ENCODE measurements around the gene PSMD5.
"Not testable (repeated sequence)": the region's sequence is repeated elsewhere in the genome, so short reads cannot be mapped to it uniquely, and the experiment has no call there.

The PSMD5 gene

GRCh38 chr9:120818595-120818994, 24.1 kb downstream of the PSMD5 start:
- TF ChIP-seq, protein P1, sequence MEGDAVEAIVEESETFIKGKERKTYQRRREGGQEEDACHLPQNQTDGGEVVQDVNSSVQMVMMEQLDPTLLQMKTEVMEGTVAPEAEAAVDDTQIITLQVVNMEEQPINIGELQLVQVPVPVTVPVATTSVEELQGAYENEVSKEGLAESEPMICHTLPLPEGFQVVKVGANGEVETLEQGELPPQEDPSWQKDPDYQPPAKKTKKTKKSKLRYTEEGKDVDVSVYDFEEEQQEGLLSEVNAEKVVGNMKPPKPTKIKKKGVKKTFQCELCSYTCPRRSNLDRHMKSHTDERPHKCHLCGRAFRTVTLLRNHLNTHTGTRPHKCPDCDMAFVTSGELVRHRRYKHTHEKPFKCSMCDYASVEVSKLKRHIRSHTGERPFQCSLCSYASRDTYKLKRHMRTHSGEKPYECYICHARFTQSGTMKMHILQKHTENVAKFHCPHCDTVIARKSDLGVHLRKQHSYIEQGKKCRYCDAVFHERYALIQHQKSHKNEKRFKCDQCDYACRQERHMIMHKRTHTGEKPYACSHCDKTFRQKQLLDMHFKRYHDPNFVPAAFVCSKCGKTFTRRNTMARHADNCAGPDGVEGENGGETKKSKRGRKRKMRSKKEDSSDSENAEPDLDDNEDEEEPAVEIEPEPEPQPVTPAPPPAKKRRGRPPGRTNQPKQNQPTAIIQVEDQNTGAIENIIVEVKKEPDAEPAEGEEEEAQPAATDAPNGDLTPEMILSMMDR (IDR thresholded peaks at IDR 0.05; ENCODE audit: insufficient read depth, low read depth, low read length, missing control alignments) = no peak
- DNase-seq (ENCODE audit: low read depth) = no peak
- no peak overlapping the region for H3K4me3 ChIP-seq (ENCODE audit: low read length)

DNA sequence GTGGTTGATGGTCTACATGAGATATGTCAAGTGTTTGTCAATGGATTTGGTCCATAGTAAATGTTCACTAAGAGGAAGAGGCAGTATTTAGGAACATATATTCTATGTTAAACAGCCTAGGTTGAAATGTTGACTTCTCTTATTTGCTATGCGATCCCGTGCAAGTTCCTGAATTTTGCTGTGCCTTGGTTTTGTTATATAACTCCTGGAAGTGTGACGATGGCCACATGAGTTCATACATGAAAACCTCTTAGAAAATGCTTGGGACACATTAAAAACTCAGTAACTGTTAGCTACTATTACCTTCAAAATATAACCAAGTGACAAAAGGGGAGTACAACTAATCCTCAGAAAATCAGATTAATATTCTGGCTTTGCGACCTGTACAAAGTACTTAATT, 27.6 kb downstream of the PSMD5 start:
- TF ChIP-seq, protein P1 (IDR thresholded peaks at IDR 0.05; ENCODE audit: insufficient read depth, low read depth, low read length, missing control alignments) = no peak
- no peak for DNase-seq (ENCODE audit: low read depth)
- no peak overlapping the region for H3K4me3 ChIP-seq (ENCODE audit: low read length)

GRCh38 chr9:120808931-120809330, 33.8 kb downstream of the PSMD5 start:
- H3K4me3 ChIP-seq (ENCODE audit: low read length) = no peak overlapping the region
- DNase-seq (ENCODE audit: low read depth) = no peak
- TF ChIP-seq, protein P1 (IDR thresholded peaks at IDR 0.05; ENCODE audit: insufficient read depth, low read depth, low read length, missing control alignments) = no peak

GRCh38 chr9:120807607-120808379, 34.9 kb downstream of the PSMD5 start:
- no peak for DNase-seq (ENCODE audit: low read depth)
- TF ChIP-seq, protein P1 (IDR thresholded peaks at IDR 0.05; ENCODE audit: insufficient read depth, low read depth, low read length, missing control alignments) = no peak
- H3K4me3 ChIP-seq (ENCODE audit: low read length) = no peak overlapping the region

GRCh38 chr9:120804784-120805363, 37.8 kb downstream of the PSMD5 start:
- not testable (repeated sequence) for DNase-seq (ENCODE audit: low read depth); H3K4me3 ChIP-seq (ENCODE audit: low read length)

DNA sequence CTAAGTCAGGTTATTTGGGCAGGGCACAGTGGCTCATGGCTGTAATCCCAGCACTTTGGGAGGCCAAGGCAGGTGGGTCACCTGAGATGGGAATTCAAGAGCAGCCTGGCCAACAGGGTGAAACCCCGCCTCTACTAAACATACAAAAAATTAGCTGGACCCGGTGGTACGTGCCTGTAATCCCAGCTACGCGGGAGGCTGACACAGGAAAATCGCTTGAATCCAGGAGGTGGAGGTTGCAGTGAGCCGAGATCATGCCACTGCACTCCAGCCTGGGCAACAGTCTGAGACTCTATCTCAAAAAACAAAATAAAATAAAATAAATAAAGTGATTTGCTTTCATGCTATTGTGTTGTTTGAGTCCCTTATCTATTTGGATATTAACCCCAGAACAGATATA, 41.3 kb downstream of the PSMD5 start:
- TF ChIP-seq, protein P1 (IDR thresholded peaks at IDR 0.05; ENCODE audit: insufficient read depth, low read depth, low read length, missing control alignments) = no peak
- DNase-seq (ENCODE audit: low read depth) = no peak
- no peak overlapping the region for H3K4me3 ChIP-seq (ENCODE audit: low read length)

DNA sequence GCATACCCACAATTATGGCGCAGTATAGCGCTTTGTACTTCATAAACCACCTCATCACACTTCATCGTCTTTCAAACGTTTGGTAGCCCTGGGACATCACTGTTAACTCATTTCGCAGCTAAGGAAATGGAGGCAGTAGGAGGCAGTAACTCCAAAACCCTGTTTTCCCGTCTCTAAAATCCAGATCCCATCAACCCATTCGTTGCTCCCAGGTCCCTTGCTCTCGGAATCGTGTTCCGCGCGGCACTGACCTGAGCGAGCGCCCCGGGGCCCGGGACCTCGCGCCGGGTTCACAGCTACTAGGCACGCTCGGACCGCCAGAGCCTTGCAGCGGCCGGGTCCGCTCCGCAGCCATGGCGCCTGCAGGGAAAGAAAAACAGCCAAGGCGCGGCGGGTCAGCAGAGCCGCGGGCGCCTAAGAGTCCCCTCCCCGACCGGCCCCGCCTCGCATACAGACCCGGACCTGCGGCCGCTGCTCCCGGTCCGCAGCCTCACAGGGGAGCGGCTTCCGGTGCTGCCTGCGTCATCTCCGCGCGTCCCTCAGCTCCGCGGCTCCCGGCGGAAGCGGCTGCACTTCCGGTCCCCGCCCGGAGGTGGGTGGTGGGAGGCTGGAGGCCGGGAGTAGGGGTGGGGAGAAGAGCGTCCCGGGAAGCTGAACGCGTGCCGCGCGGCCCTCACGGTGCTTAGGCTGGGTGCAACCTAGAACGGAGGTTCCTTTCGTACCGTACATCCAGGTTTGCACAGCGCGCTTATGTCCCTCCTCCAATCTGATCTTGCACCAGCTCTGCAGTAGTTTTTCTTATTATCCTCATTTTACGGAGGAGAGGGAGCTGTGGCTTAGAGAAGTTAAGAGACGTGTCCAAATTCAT, 49.6 kb downstream of the PSMD5 start, which contains the start of gene FBXW2:
Gene FBXW2, minus strand, starts transcription at position 519 of the 868 bp plus-strand sequence. CDS start 5,158 bp downstream, outside the sequence.
- TF ChIP-seq, protein P1 (IDR thresholded peaks at IDR 0.05; ENCODE audit: insufficient read depth, low read depth, low read length, missing control alignments) = no peak
- DNase-seq (ENCODE audit: low read depth) = peak; percentile 94
- peak within 1 kb of the TSS; percentile 91 for H3K4me3 ChIP-seq (ENCODE audit: low read length)
